HG03103 (cell line): ENCODE measurements around the gene GPRC5C.
"Not testable (repeated sequence)": the region's sequence is repeated elsewhere in the genome, so short reads cannot be mapped to it uniquely, and the experiment has no call there.

Experiments
- ATAC-seq: cut with Tn5 transposase; IDR thresholded peaks from one replicate; pipeline ENCODE4 v1.9.1; 2021; ENCODE audit warnings: low read depth; ENCODE audit not compliant: unreplicated experiment

The GPRC5C gene

GRCh38 chr17:74404789-74405188 is 27.1 kb upstream of the GPRC5C start:
- ATAC-seq = no peak

- ATAC-seq = not testable (repeated sequence)
Observed at GRCh38 chr17:74405311-74405710, 26.6 kb upstream of the GPRC5C start.

GRCh38 chr17:74407384-74407783 is 24.5 kb upstream of the GPRC5C start:
- ATAC-seq = no peak

GRCh38 chr17:74408262-74408661 is 23.6 kb upstream of the GPRC5C start:
- ATAC-seq = no peak

- no peak for ATAC-seq
Observed at GRCh38 chr17:74408815-74409214, 23.1 kb upstream of the GPRC5C start.

- no peak for ATAC-seq
Observed at GRCh38 chr17:74410001-74410443, 21.9 kb upstream of the GPRC5C start.

GRCh38 chr17:74412581-74412980 is 19.3 kb upstream of the GPRC5C start:
- ATAC-seq = no peak

- no peak for ATAC-seq
Observed at GRCh38 chr17:74413491-74413890, 18.4 kb upstream of the GPRC5C start.

GRCh38 chr17:74414510-74414909 is 17.4 kb upstream of the GPRC5C start:
- ATAC-seq = no peak

GRCh38 chr17:74415608-74416396 is 16.1 kb upstream of the GPRC5C start:
- ATAC-seq = no peak

- ATAC-seq = no peak
Observed at GRCh38 chr17:74417178-74418045, 14.5 kb upstream of the GPRC5C start.

- ATAC-seq = no peak
Observed at GRCh38 chr17:74419928-74420411, 11.9 kb upstream of the GPRC5C start.

- ATAC-seq = no peak
Observed at GRCh38 chr17:74424117-74424516, 7.8 kb upstream of the GPRC5C start.

GRCh38 chr17:74424657-74425056 is 7.2 kb upstream of the GPRC5C start:
- no peak for ATAC-seq

- no peak for ATAC-seq
Observed at GRCh38 chr17:74426551-74427047, 5.3 kb upstream of the GPRC5C start.

- ATAC-seq = no peak
Observed at GRCh38 chr17:74427048-74427762, 4.7 kb upstream of the GPRC5C start.

- ATAC-seq = no peak
Observed at GRCh38 chr17:74427763-74428153, 4.1 kb upstream of the GPRC5C start.

GRCh38 chr17:74429604-74430384 is 2.1 kb upstream of the GPRC5C start:
- no peak for ATAC-seq

GRCh38 chr17:74430385-74430705 is 1.5 kb upstream of the GPRC5C start:
- no peak for ATAC-seq
